ENCODE data around the gene MRFAP1. TPM values are rescaled to one million over a fixed set of nuclear protein-coding genes. Genes with fewer than 3 reads are reported as not detected.
"Not testable (repeated sequence)": the region's sequence is repeated elsewhere in the genome, so short reads cannot be mapped to it uniquely, and the experiment has no call there.

MRFAP1 gene
- total RNA-seq, 2 donors from 2014 or later, result 214 to 274 TPM

- DNase-seq, result no peak
- H3K4me1 ChIP-seq, result no peaks in the 10 kb centered on the region
- TF ChIP-seq, protein P1, sequence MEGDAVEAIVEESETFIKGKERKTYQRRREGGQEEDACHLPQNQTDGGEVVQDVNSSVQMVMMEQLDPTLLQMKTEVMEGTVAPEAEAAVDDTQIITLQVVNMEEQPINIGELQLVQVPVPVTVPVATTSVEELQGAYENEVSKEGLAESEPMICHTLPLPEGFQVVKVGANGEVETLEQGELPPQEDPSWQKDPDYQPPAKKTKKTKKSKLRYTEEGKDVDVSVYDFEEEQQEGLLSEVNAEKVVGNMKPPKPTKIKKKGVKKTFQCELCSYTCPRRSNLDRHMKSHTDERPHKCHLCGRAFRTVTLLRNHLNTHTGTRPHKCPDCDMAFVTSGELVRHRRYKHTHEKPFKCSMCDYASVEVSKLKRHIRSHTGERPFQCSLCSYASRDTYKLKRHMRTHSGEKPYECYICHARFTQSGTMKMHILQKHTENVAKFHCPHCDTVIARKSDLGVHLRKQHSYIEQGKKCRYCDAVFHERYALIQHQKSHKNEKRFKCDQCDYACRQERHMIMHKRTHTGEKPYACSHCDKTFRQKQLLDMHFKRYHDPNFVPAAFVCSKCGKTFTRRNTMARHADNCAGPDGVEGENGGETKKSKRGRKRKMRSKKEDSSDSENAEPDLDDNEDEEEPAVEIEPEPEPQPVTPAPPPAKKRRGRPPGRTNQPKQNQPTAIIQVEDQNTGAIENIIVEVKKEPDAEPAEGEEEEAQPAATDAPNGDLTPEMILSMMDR (IDR thresholded peaks at IDR 0.05), result no peak
- peaks cover 2% of the 10 kb centered on the region for H3K36me3 ChIP-seq
- H3K9ac ChIP-seq (ENCODE audit: low read depth in 2 of 2, low read length in 2 of 2), result no peak overlapping the region
- H3K27ac ChIP-seq, result no peak overlapping the region
- intact Hi-C loops (cut with DNase I), result no loop called here
- H3K27me3 ChIP-seq, result no peaks in the 10 kb centered on the region
- no peaks in the 10 kb centered on the region for H3K9me3 ChIP-seq
- no peak overlapping the region for H3K4me3 ChIP-seq
Measured at GRCh38 chr4:6647582-6648230, 7.2 kb downstream of the MRFAP1 start.

GRCh38 chr4:6649216-6649615 lies 8.7 kb downstream of the MRFAP1 start:
- intact Hi-C loops (cut with DNase I), result no loop called here
- Histone ChIP-seq H3K27ac (no peak overlapping the region), H3K27me3 (no peaks in the 10 kb centered on the region), H3K36me3 (no peaks in the 10 kb centered on the region), H3K9me3 (no peaks in the 10 kb centered on the region), H3K9ac (ENCODE audit: low read depth in 2 of 2, low read length in 2 of 2) (no peak overlapping the region), H3K4me3 (no peak overlapping the region), H3K4me1 (no peaks in the 10 kb centered on the region)
- no peak for DNase-seq
- TF ChIP-seq, protein P1 (IDR thresholded peaks at IDR 0.05), result no peak

GRCh38 chr4:6654211-6654610 lies 13.7 kb downstream of the MRFAP1 start:
- DNase-seq; H3K36me3 ChIP-seq; intact Hi-C loops (cut with DNase I); H3K4me3 ChIP-seq; H3K27me3 ChIP-seq; H3K4me1 ChIP-seq; H3K9me3 ChIP-seq; H3K27ac ChIP-seq; H3K9ac ChIP-seq (ENCODE audit: low read depth in 2 of 2, low read length in 2 of 2): not testable (repeated sequence)

DNA sequence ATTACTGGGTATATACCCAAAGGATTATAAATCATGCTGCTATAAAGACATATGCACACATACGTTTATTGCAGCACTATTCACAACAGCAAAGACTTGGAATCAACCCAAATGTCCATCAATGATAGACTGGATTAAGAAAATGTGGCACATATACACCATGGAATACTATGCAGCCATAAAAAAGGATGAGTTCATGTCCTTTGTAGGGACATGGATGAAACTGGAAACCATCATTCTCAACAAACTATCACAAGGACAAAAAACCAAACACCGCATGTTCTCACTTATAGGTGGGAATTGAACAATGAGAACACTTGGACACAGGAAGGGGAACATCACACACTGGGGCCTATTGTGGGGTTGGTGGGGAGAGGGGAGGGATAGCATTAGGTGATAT lies 14.8 kb downstream of the MRFAP1 start:
- intact Hi-C loops (cut with DNase I); H3K4me1 ChIP-seq; H3K27me3 ChIP-seq: not testable (repeated sequence)

DNA sequence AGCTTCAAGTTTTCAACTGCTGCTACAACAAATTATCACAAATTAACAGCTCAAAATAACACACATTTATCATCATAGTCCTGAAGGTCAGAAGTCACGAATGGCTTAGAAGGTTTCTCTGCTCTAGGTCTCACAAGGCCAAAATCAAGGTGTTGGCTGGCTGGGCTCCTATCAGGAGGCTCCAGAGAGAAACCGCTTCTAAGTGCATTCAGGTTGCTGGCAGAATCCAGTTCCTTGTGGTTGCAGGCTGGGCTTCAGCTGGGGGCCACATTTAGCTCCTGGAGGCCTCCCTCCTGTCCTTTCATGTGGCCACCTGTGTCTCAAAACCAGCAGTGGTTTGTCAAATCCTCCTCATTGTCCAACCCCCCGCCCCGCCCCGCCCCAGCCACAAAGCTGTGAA lies 15.4 kb downstream of the MRFAP1 start:
- Histone ChIP-seq H3K9me3 (no peaks in the 10 kb centered on the region), H3K27me3 (no peaks in the 10 kb centered on the region), H3K9ac (ENCODE audit: low read depth in 2 of 2, low read length in 2 of 2) (no peak overlapping the region), H3K4me1 (no peaks in the 10 kb centered on the region), H3K27ac (no peak overlapping the region), H3K36me3 (no peaks in the 10 kb centered on the region), H3K4me3 (no peak overlapping the region)
- DNase-seq, result no peak
- intact Hi-C loops (cut with DNase I), result no loop called here
- TF ChIP-seq, protein P1 (IDR thresholded peaks at IDR 0.05), result no peak

More for the DNA sequence above, 14.8 kb downstream of the MRFAP1 start:
- not testable (repeated sequence) for H3K36me3 ChIP-seq; DNase-seq; H3K9me3 ChIP-seq; H3K9ac ChIP-seq (ENCODE audit: low read depth in 2 of 2, low read length in 2 of 2); H3K27ac ChIP-seq; H3K4me3 ChIP-seq

DNA sequence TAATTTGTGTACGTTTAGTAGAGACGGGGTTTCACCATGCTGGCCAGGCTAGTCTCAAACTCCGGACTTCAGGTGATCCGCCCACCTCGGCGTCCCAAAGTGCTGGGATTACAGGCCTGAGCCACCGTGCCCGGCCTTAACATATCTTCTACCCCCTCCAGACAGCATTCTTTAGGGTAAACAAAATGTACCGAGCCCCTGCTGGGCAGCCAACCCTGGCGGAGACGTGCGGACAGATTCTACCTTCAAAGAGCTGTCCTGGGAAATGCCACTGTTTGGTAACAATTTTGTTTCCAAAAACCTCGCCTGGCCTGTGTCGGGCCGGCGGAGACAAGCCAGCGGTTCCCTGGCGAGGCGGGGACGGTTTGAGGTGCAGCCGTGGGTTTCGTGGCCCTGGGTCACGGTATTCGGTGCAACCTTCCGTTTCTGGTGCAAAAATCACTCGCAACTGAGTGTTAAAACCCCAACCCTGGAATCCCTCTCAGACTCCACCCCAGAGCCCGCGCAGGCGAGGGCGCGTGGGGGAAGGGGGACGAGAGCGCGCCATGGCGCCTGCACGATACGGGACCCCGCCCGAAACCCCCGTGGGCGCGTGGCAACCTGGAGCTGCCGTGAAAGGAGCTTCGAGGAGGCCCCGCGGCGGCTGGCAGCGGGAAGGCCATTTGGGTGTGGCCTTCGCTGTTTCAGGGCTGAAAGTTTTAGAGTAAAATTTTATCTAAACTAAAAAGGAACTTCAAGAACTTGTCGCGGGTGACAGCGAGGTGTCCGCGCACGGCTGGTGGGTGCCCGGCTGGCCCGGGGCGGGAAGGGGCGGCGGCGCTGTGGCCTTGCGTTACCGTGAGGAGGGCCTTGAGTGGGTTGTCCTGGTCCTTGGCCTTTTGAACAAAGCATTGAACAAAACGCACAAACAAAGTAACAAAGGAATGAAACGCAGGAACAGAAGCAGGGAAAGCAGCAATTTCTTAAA lies 17.0 kb downstream of the MRFAP1 start:
- intact Hi-C loops (cut with DNase I), result no loop called here
- no peak overlapping the region for H3K27ac ChIP-seq

More for the DNA sequence above, 17.0 kb downstream of the MRFAP1 start:
- Histone ChIP-seq H3K9me3 (no peaks in the 10 kb centered on the region), H3K4me3 (no peak overlapping the region), H3K9ac (ENCODE audit: low read depth in 2 of 2, low read length in 2 of 2) (no peak overlapping the region), H3K27me3 (no peaks in the 10 kb centered on the region), H3K36me3 (no peaks in the 10 kb centered on the region), H3K4me1 (no peaks in the 10 kb centered on the region)
- TF ChIP-seq, protein P1 (IDR thresholded peaks at IDR 0.05), result no peak
- no peak for DNase-seq

All from colonic mucosa (tissue), 4 donors.